HG02610 (cell line): ENCODE results near the gene TPCN2.
"Not testable (repeated sequence)": the region's sequence is repeated elsewhere in the genome, so short reads cannot be mapped to it uniquely, and the experiment has no call there.

Experiments
- ATAC-seq: cut with Tn5 transposase; IDR thresholded peaks from one replicate; pipeline ENCODE4 v1.9.1; 2021; ENCODE audit warnings: mild to moderate bottlenecking, moderate library complexity; ENCODE audit not compliant: unreplicated experiment

Gene TPCN2

GRCh38 chr11:69073469-69073868 is 24.7 kb downstream of the TPCN2 start:
- no peak for ATAC-seq

DNA sequence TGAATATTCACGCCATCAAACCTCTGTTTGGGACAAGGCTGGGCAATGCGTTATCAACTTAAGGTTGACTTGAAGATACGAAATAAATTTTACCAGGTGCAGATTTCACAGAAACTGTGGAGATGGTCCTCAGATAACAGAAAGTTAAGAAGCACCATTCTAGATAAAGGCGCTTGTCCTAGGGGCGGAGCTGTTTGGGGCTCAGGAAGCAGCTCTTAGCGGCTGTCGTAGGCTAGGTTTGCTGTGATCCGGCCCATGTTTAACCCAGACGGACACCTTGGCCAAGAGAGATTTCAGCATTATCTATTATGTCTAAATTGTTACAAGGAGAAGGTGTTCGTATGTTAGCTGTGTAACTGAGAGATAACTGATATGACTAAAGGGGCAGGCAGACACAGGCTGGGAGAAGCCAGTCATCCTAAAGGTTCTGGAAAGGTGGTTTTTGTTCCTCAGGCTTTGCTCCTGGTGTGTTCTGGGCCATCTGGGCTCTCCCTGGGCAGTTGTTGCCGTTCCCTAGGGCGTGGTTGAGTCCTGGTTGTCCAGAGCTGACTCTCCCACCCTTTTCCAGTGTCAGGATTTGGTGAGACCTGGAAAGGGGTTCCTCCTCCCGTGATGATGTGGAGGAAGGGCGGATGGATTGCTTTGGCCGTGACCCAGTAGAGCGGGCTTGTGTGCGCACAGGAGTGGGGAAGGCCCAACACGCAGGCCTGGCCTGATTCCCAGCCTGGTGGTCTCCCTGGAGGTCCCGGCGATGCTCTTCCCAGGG is 25.8 kb downstream of the TPCN2 start:
- ATAC-seq = no peak

DNA sequence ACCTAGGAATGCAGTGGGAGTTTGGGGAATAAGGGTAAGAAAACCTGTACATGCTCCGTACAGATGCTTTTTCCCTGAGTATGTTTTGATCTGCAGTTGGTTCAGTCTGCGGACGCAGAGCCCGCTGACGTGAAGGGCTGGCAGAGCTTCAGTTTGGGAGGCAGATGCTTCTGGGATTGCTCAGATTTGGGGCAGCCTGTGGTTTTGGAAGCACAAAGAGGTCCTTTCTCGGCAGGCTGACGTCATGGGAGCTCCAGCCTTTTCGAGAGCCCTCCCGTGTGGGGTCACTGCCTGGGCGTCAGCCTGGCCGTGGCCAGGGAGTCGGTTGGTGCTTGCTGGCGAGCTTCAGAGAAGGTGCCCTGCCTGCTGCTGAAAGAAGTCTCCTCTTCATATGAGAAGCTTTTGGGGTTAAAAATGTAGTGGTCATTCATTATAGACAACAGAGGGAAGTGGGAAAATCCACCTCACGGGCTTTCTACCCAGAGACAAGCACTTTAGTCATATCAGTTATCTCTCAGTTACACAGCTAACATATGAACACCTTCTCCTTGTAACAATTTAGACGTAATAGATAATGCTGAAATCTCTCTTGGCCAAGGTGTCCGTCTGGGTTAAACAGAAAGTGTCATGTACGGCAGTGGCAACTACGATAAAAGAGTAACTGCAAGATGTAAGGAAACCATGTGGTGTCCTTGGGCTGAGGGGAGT is 26.8 kb downstream of the TPCN2 start:
- ATAC-seq = no peak

GRCh38 chr11:69076129-69076791 is 27.5 kb downstream of the TPCN2 start:
- no peak for ATAC-seq

- not testable (repeated sequence) for ATAC-seq
Observed at GRCh38 chr11:69076977-69077376, 28.2 kb downstream of the TPCN2 start.

DNA sequence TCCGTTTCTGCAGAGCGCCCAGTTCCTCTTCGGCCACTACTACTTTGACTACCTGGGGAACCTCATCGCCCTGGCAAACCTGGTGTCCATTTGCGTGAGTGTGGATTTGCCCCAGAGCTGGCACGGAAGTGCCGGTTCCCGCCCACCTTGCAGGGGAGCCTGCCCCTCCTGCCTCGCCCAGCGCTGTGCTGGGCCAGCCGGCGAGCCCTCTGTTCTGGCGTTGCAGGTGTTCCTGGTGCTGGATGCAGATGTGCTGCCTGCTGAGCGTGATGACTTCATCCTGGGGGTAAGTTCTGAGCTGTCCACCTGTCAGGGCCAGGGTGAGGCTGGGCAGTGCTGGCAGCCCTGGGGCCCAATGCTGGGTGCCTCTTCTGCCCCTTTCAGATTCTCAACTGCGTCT is 29.8 kb downstream of the TPCN2 start:
- ATAC-seq = no peak

DNA sequence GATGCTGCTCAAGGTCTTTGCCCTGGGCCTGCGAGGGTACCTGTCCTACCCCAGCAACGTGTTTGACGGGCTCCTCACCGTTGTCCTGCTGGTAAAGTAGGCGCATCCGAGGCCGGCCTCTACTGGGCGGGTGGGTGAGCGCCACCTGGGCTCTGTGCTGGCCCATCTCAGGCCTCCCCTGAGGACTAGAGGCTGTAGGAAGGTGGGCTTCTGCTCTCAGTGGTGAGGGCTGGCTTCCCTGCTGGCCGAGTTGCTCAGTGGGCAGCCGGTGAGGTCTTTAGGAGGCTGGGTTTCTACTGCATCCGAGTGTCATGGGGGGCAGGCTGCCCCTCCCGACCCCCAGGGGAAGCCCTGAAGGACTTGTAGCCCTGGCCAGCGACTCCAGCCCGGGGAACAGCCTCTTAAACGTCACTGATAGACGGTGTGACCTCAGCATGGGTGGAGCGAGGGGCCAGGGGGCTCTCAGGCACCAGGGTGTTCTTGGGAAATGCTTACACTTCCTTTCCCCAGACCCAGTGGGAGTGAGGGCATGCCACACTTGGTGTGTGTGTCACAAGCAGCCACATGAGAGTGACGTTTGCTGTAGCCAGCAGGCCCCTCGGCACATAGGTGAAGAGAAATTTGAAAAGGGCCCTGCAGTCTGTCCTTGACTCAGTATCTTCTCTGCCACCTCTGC is 30.3 kb downstream of the TPCN2 start:
- no peak for ATAC-seq

- ATAC-seq = no peak
Observed at GRCh38 chr11:69079661-69080256, 31.0 kb downstream of the TPCN2 start.

DNA sequence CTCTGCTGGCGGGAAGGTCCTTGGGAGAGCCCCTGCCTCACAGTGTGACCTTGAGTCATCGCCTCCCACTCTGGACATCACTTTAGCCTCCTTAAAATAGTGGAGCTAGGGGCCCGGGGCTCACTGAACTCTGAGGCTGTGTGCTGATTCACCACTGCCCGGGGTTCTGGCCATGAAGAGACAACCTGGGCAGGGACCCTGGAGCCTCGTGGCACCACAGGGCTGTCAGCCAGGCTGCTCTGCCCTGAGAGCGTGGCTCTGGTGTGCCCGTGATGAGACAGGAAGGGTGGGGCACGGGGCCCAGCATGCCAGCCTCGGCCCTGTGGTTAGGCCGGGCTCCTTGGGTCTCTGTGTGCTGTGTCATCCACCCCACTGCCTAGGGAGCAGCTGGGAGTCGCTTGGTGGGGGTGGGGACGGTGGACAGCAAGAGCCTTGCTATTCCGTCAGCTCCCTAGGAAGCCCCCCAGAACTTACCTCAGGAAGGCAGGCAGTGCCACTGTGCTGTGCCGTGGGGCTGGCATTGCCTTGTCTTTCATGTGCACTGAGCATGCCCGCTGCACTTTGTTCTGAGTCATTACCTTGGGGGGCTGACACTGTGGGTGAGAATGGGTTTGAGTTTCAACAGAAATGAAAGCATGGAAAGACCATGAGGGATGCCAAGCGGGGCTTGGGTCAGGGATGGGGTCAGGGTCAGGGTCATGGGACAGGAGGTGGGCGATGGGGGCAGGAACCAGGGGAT is 31.7 kb downstream of the TPCN2 start:
- ATAC-seq = no peak

DNA sequence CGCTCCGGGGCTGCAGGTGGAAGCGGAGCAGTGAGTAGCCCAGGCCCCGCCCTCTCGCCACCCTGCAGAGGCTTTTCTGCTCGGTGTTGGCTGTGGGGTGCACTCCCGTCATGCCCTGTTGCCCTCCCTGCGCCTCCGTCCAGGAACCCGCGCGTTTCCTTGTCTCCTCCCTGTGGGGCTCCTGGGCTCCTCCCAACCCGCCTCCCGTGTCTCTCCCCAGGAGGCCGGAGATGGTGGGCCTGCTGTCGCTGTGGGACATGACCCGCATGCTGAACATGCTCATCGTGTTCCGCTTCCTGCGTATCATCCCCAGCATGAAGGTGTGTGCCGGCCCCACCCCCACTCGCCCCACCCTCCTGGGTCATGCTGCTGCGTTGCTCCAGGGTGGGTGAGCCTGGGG is 32.4 kb downstream of the TPCN2 start:
- ATAC-seq = no peak

DNA sequence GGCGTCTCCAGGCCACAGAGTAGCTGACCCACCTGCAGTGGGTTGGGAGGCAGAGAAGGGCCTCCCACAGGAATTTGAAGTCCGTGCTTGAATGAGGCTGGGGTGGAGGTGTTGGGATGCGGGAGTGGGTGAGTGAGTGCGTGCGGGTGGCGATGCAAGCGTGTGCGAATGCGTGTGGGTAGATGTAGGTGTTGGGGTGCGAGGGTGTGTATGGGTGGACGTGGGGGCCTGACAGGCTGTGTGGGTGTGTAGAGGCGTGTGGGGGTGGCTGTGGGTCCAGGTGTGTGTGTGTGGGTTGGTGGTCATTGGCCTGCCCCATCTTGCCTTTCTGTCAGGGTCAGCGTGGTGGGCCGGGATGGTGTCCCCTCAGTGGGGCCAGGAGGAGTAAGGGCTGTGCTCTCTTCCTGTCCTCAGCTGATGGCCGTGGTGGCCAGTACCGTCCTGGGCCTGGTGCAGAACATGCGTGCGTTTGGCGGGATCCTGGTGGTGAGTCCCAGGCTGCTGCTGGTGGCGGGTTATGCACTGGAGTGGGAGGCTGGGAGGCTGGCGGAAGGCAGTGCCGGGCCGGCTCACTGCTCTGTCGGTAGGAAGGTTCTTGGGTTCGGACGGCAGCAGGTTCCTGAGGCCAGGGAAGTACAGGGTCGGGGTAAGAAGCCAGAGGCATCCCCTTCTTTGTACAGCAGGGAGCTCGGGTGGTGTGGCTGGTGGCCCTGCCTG is 35.0 kb downstream of the TPCN2 start:
- ATAC-seq = no peak

DNA sequence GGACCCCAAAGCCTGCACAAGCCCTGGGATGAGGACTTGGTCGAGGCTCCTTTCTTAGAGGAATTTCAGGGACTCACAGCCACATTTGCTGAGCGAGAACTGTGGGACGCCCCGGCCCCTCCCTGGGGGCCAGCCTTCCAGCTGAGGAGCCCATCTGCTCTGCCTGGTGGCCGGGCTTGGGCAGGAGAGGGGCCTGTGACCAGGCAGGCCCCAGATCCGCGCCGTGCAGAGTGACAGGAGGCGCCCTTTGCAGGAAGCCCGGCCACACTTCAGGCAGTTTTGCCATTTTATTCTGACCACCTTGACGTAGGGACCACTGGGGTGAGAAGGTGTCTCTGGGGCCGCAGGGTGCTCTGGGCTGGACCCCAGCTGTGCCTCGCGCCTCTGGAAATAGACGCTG is 35.6 kb downstream of the TPCN2 start:
- no peak for ATAC-seq

GRCh38 chr11:69085490-69086095 is 36.9 kb downstream of the TPCN2 start:
- no peak for ATAC-seq

DNA sequence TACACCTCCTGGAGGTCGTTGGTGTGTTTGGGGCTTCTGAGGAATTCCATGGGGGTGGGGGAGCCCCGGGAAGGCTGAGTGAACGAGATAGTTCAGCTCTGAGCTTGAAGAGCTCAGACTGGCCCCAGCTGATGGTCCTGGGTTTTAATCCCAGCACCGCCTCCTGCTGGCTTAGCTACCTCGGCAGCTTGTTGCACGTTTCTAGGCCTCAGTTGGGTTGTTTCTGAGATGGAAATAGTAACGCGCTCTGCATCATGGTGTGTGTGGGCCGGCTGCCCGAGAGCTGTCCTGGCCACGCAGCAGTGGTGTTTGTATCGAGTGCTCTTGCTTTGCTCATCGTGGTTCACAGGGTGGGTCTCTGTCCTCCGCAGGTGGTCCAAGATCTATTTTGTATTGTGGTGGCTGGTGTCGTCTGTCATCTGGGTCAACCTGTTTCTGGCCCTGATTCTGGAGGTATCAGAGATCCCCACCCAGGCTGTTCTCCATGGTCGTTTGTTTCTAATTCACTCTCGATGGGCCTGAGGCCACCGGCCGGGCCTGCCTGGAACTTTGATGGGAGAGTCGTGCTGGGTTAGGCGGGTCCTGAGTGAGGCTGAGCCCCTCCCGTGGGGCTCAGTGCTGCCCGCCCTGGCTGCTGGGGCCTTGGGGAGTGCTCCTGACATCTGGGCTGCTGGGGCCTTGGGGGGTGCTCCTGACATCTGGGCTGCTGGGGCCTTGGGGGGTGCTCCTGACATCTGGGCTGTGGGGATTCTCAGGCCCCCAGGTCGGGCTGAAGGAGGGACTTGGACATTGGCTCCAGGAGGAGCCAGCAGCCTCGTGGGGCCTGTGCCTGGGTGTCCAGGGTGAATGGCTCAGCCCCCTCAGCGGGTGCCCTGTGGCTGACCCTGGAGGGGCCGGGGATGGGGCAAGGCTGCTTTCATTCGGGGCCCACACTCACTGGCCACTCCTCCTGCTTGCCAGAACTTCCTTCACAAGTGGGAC is 37.7 kb downstream of the TPCN2 start:
- no peak for ATAC-seq

DNA sequence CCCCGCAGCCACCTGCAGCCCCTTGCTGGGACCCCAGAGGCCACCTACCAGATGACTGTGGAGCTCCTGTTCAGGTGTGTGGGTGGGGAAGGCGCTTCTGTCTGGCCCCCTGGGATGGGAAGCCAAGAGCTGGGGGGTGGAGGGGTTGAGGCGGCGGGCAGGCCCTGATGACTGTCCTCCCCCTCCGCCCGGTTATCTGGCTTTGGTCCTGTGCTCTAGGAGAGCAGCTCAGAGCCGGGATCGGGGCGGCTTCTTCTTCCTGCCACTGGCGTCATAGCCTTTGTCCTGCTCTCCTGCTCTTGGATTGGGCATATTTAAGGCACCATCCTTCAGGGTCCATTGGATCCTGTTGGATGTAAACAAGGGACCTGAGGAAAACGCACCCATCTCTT is 38.4 kb downstream of the TPCN2 start:
- no peak for ATAC-seq

DNA sequence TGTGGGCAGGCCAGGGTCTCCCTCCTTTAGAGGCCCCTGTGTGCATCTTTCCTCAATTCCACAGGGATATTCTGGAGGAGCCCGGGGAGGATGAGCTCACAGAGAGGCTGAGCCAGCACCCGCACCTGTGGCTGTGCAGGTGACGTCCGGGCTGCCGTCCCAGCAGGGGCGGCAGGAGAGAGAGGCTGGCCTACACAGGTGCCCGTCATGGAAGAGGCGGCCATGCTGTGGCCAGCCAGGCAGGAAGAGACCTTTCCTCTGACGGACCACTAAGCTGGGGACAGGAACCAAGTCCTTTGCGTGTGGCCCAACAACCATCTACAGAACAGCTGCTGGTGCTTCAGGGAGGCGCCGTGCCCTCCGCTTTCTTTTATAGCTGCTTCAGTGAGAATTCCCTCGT is 39.1 kb downstream of the TPCN2 start:
- ATAC-seq = no peak

- ATAC-seq = no peak
Observed at GRCh38 chr11:69088676-69089146, 40.0 kb downstream of the TPCN2 start.

DNA sequence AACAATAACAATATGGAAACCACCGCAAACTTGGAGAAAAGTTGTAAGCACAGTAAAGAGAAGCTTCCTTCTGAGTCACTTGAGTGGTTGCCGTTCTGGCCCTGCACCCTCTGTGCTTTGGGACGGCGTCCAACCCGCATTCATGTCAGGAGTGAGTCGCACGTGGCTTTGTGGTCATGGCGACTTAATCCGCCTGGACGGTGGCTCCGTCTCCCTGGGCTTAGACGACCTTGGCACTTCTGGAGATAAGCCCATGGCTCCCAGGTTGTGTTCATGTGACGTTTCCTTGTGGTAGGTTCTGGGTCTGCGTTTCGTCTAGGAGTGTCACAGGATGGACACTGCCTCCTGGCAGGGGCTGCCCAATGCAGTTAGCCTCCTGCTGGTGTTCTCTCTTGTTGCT is 40.5 kb downstream of the TPCN2 start:
- ATAC-seq = no peak
